MM.1S (cell line): Measurements from ENCODE around the gene FFAR2.
A peak's percentile ranks its signal among the peaks of the same experiment; 100 is the strongest.

Experiments
- DNase-seq: peaks from one replicate; pipeline ENCODE4 v3.0.0-alpha.2; 2015
- H2AFZ ChIP-seq: fragments of 300-600 bp; sonication (generic); 2 replicates; pipeline ENCODE4 v1.6.0; 2016; ENCODE audit warnings: antibody characterized with exemption, low read length
- H3F3A ChIP-seq: fragments of 300-600 bp; sonication (generic); 2 replicates; pipeline ENCODE4 v1.6.1; 2016; ENCODE audit warnings: mild to moderate bottlenecking, antibody characterized with exemption, low read length, moderate library complexity, mixed read lengths; ENCODE audit not compliant: insufficient read depth
- H3K27ac ChIP-seq: fragments of 300-600 bp; sonication (generic); 2 replicates; pipeline ENCODE4 v1.5.1; 2016; ENCODE audit warnings: mild to moderate bottlenecking, low read length
- H3K27me3 ChIP-seq: fragments of 300-600 bp; sonication (generic); replicated peaks from 2 replicates; pipeline ENCODE4 v1.6.0; 2016; ENCODE audit warnings: low read length; ENCODE audit not compliant: insufficient read depth
- H3K36me3 ChIP-seq: fragments of 300-600 bp; sonication (generic); replicated peaks from 2 replicates; pipeline ENCODE4 v1.6.1; 2016; ENCODE audit warnings: mild to moderate bottlenecking, low read length, mixed read lengths; ENCODE audit not compliant: insufficient read depth
- H3K4me1 ChIP-seq: fragments of 300-600 bp; sonication (generic); 2 replicates; pipeline ENCODE4 v1.6.1; 2016; ENCODE audit warnings: low read length, mixed read lengths
- H3K4me2 ChIP-seq: fragments of 300-600 bp; sonication (generic); 2 replicates; pipeline ENCODE4 v1.6.0; 2016; ENCODE audit warnings: low read depth, low read length
- H3K4me3 ChIP-seq: fragments of 300-600 bp; sonication (generic); 2 replicates; pipeline ENCODE4 v1.5.1; 2016; ENCODE audit warnings: low read length, mixed read lengths
- H3K79me2 ChIP-seq: fragments of 300-600 bp; sonication (generic); 2 replicates; pipeline ENCODE4 v1.6.1; 2016; ENCODE audit warnings: mixed run types, low read length, mixed read lengths
- H3K9ac ChIP-seq: fragments of 300-600 bp; sonication (generic); 2 replicates; pipeline ENCODE4 v1.6.1; 2016; ENCODE audit warnings: low read length, mixed read lengths
- H3K9me2 ChIP-seq: fragments of 300-600 bp; sonication (generic); replicated peaks from 2 replicates; pipeline ENCODE4 v1.6.1; 2016; ENCODE audit warnings: mild to moderate bottlenecking, low read length, mixed read lengths; ENCODE audit not compliant: insufficient read depth
- H3K9me3 ChIP-seq: fragments of 300-600 bp; sonication (generic); replicated peaks from 2 replicates; pipeline ENCODE4 v1.6.1; 2016; ENCODE audit warnings: mild to moderate bottlenecking, low read length, mixed read lengths; ENCODE audit not compliant: insufficient read depth
- H4K20me1 ChIP-seq: fragments of 300-600 bp; sonication (generic); 2 replicates; pipeline ENCODE4 v1.6.1; 2016; ENCODE audit warnings: mild to moderate bottlenecking, low read length, moderate library complexity, mixed read lengths; ENCODE audit not compliant: insufficient read depth
- EZH2 ChIP-seq: fragments of 300-600 bp; sonication (generic); optimal IDR thresholded peaks from 2 replicates; pipeline ENCODE3; 2017; ENCODE audit warnings: low read depth, mild to moderate bottlenecking, antibody characterized with exemption, low read length, mixed read lengths
- EZH2phosphoT487 ChIP-seq: fragments of 300-600 bp; sonication (generic); IDR thresholded peaks from 2 replicates; pipeline ENCODE4 v1.6.1; 2018; ENCODE audit warnings: antibody characterized with exemption, low read length
- TF ChIP-seq, protein P1 (sequence below): fragments of 300-600 bp; sonication (generic); IDR thresholded peaks from 2 replicates; pipeline ENCODE4 v1.5.1; 2016; ENCODE audit warnings: antibody characterized with exemption, low read length, mixed read lengths

Gene FFAR2

DNA sequence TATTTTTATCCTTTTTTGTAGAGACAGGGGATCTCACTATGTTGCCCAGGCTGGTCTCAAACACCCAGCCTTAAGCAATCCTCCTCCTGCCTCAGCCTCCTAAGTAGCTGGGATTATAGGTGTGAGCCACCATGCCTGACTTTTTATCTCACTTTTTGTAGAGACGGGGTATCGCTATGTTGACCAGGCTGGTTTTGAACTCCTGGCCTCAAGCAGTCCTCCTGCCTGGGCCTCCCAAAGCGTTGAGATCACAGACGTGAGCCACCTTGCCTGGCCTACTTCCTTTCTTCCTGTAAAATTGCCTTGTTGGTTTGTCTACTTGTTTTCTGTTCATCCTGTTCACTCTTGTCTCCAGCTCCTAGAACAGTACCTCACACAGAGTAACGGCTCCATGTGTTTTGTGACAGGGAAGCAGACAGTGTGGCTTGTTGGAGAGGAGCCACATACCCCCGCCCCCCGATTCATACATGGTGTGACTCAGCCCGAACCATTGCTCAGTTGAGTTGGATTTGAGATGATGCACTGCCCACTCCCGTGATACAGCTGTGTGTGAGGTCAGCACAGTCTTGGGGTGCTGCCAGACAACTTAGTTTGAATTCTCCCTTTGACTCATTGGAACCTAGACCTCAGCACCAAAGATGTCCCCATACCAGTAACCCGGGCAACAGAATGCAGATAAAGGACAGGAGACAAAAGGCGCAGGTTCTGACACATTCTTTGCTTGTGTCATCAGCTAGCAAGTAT lies 43.0 kb upstream of the FFAR2 start:
- Histone ChIP-seq H3K9me3 (no peaks in the 10 kb centered on the region), H3K4me2 (no peak overlapping the region), H3K9me2 (no peaks in the 10 kb centered on the region), H3K79me2 (no peaks in the 10 kb centered on the region), H3K4me1 (peaks cover 10% of the 10 kb centered on the region; the same call in 1 of the 2 replicates), H2AFZ (no peak overlapping the region), H3K36me3 (no peaks in the 10 kb centered on the region), H3K4me3 (no peak overlapping the region), H4K20me1 (no peaks in the 10 kb centered on the region), H3F3A (no peaks in the 10 kb centered on the region), H3K27me3 (peaks cover 8% of the 10 kb centered on the region; the same call in 1 of the 2 replicates), H3K9ac (no peak overlapping the region), H3K27ac (no peak overlapping the region)
- TF ChIP-seq, protein P1, sequence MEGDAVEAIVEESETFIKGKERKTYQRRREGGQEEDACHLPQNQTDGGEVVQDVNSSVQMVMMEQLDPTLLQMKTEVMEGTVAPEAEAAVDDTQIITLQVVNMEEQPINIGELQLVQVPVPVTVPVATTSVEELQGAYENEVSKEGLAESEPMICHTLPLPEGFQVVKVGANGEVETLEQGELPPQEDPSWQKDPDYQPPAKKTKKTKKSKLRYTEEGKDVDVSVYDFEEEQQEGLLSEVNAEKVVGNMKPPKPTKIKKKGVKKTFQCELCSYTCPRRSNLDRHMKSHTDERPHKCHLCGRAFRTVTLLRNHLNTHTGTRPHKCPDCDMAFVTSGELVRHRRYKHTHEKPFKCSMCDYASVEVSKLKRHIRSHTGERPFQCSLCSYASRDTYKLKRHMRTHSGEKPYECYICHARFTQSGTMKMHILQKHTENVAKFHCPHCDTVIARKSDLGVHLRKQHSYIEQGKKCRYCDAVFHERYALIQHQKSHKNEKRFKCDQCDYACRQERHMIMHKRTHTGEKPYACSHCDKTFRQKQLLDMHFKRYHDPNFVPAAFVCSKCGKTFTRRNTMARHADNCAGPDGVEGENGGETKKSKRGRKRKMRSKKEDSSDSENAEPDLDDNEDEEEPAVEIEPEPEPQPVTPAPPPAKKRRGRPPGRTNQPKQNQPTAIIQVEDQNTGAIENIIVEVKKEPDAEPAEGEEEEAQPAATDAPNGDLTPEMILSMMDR = no peak
- TF ChIP-seq EZH2phosphoT487 (no peak), EZH2 (no peak)
- DNase-seq = no peak

DNA sequence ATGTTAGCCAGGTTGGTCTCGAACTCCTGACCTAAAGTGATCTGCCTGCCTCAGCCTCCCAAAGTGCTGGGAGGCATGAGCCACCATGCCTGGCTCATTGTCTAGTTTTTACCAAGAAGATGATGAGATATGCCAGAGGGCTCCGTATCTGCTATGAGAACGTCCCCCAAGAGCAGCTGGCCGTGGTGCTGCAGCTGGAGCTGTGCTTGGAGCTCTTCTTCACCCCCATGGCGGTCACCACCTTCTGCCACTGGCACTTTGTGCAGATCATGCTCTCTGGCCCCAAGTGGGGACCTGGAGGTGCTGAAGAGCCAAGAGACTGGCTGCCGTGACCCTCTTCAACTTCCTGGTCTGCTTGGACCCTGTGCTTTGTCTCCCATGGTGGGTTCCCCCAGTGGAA lies 40.4 kb upstream of the FFAR2 start:
- H3F3A ChIP-seq = no peaks in the 10 kb centered on the region
- peaks cover 10% of the 10 kb centered on the region; the same call in 1 of the 2 replicates for H3K4me1 ChIP-seq
- no peak overlapping the region for H2AFZ ChIP-seq
- no peaks in the 10 kb centered on the region for H3K9me2 ChIP-seq
- H3K27ac ChIP-seq = no peak overlapping the region
- no peak for DNase-seq
- H3K9me3 ChIP-seq = no peaks in the 10 kb centered on the region
- no peaks in the 10 kb centered on the region for H3K79me2 ChIP-seq
- H4K20me1 ChIP-seq = no peaks in the 10 kb centered on the region
- H3K4me2 ChIP-seq = no peak overlapping the region
- H3K36me3 ChIP-seq = no peaks in the 10 kb centered on the region
- H3K4me3 ChIP-seq = no peak overlapping the region
- peaks cover 8% of the 10 kb centered on the region; the same call in 1 of the 2 replicates for H3K27me3 ChIP-seq
- TF ChIP-seq EZH2phosphoT487 (no peak), EZH2 (no peak)
- TF ChIP-seq, protein P1 = no peak
- no peak overlapping the region for H3K9ac ChIP-seq

DNA sequence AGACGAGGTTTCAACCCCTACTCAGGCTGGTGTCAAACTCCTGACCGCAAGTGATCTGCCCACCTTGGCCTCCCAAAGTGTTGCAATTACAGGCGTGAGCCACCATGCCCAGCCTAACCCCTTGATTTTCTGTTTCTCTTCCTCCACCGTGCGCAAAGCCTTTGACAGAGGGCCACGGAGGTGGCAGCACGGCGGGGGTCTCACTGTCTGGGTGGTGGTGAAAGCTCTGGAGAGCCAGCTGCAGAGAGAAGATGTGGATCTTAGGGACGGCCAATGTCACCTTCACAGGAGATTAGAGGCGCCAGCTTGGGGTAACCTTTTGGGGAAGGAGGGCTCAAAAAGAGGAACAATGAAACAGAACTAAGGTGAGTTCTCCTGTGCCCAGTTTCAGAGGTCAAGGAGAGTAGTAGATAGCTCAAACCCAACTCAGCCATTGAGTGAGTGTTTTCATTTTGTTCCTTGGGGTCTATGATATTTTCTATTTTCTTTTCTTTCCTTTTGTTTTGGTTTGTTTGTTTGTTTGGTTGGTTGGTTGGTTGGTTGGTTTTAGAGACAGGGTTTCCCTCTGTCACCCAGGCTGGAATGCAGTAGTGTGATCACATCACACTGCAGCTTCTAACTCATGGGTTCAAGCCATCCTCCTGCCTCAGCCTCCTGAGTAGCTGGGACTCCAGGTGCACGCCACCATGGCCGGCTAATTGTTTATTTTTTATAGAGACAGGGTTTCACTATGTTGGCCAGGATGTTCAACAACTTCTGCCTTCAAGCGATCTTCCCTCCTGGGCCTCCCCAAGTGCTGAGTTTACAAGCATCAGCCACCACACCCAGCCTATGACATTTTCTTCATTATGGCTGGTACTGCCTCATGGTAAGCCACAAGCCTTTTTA lies 39.5 kb upstream of the FFAR2 start:
- H3K4me3 ChIP-seq = no peak overlapping the region
- peak overlapping the region; percentile 48; the same call in 1 of the 2 replicates for H3K27ac ChIP-seq
- no peaks in the 10 kb centered on the region for H3K36me3 ChIP-seq
- H2AFZ ChIP-seq = no peak overlapping the region
- H3F3A ChIP-seq = no peaks in the 10 kb centered on the region
- TF ChIP-seq, protein P1 = no peak
- no peak for TF ChIP-seq EZH2phosphoT487
- TF ChIP-seq EZH2 = no peak
- DNase-seq = peak; percentile 41
- no peaks in the 10 kb centered on the region for H4K20me1 ChIP-seq
- peaks cover 10% of the 10 kb centered on the region; the same call in 1 of the 2 replicates for H3K4me1 ChIP-seq
- H3K27me3 ChIP-seq = peaks cover 8% of the 10 kb centered on the region; the same call in 1 of the 2 replicates
- H3K4me2 ChIP-seq = peak overlapping the region; percentile 29; the same call in 1 of the 2 replicates
- no peaks in the 10 kb centered on the region for H3K9me2 ChIP-seq
- no peaks in the 10 kb centered on the region for H3K79me2 ChIP-seq
- no peaks in the 10 kb centered on the region for H3K9me3 ChIP-seq
- no peak overlapping the region for H3K9ac ChIP-seq
